Kidney tubule cell (primary cell): ENCODE measurements around the gene ADAMTS12.
"Not testable (repeated sequence)": the region's sequence is repeated elsewhere in the genome, so short reads cannot be mapped to it uniquely, and the experiment has no call there.

Experiments used
- DNase-seq: peaks from one replicate; pipeline ENCODE4 v3.0.0-alpha.2; 2018; ENCODE audit warnings: low spot score

Gene ADAMTS12

DNA sequence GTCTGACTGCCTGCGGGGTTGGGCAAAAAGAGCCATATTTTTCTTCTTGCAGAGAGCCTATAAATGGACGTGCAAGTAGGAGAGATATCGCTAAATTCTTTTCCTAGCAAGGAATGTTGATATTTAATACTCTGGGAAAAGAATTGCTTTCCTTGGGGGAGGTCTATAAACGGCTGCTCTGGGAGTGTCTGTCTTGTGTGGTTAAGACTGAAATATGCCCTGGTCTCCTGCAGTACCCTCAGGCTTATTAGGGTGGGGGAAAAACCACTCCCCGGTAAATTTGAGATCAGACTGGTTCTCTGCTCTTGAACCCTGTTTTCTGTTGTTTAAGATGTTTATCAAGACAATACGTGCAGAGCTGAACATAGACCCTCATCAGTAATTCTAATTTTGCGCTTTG is 14.5 kb upstream of the ADAMTS12 start:
- DNase-seq, result not testable (repeated sequence)

DNA sequence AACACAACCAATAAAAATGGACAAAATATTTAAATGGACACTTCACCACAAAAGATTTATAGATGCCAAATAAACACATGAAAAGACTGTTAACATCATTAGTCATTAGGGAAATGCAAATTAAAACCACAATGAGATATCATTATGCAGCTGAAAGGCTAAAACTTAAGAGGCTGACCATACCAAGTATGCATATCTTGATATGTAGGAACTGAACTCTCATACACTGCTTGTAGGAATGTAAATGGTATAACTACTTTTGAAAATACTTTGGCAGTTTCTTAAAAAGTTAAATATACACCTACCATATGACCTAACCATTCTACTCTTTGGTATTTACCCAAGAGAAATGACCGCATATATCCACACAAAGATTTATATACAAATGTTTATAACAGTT is 13.6 kb upstream of the ADAMTS12 start:
- no peak for DNase-seq

DNA sequence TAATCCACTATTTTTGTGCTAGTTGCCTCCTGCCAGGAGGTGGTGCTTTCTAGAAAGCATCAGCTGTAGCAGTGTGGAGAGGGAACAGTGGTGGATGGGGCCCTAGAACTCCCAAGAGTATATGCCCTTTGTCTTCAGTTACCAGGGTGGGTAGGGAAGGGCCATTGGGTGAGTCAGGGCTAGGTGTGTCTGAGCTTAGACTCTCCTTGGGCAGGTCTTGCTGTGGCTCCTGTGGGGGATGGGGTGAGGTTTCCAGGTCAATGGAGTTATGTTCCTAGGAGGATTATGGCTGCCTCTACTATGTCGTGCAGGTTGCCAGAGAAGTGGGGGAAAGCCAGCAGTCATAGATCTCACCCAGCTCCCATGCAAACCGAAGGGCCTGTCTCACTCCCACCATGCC is 11.3 kb upstream of the ADAMTS12 start:
- DNase-seq, result peak; percentile 13

GRCh38 chr5:33901156-33901555 is 9.4 kb upstream of the ADAMTS12 start:
- no peak for DNase-seq

DNA sequence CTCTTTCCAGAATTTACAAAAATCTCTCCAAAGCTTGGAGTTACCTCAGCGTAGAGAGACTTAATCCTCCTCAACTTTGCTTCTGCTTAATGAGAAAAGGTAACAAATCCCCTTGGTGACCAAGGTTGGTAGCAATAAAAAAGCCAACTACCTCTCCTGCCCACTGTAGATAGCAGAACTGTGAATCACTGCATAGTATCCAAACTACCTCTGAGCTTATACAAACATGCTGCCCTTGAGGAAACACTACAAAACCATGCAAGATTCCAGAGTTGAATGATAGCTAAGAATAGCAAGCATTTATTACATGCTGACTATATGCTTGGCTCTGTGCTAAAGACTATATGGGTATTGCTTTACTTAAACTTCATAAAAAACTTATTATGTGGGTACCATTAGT is 2.8 kb upstream of the ADAMTS12 start:
- peak; percentile 81 for DNase-seq

GRCh38 chr5:33892620-33893137 is 889 bp upstream of the ADAMTS12 start:
- DNase-seq, result peak; percentile 88

- no peak for DNase-seq
Measured at GRCh38 chr5:33891446-33891787, 373 bp downstream of the ADAMTS12 start.

DNA sequence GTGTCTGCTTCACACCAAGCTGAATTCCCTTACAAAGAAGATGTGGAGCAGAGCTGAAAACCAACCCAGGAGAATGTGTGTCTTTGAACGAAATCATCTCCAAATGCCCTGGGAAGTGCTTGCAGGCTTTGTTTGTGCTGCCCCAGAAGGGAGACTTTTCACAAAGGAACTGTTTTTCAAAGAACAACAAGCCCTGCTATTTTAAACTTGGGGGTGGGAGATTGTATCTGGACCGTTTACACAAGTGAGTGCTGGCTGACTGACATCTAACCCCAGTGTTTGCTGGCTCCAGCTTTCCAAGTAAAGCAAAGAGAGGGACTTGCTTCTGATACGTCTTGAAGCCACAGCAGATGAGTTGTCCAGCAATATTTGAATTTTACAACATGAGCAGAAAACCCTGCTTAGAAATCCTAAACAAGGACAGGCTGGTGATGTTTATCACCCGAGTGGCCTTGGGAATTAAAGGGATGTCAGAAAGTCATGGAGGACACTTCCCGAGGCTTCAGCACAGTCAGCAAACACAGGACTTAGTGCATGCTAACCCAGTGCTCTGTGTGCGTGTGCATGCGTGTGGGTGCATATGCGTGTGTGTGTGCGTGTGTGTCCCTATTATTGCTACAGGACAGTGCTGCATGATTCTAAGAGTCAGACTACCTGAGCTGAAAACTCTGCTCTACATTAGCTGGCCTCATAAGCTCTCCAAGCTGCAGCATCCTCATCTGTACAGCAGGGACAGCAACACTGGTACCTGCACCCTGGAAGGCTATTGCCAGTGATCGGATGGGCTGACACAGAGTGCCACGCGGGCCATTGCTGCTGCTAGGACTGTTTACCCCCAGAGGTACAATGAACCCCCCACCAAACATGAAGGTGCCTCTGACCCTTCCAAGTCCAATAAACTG is 1.4 kb downstream of the ADAMTS12 start:
- DNase-seq, result peak; percentile 11

- DNase-seq, result no peak
Measured at GRCh38 chr5:33888587-33888986, 3.2 kb downstream of the ADAMTS12 start.

GRCh38 chr5:33887268-33887667 is 4.5 kb downstream of the ADAMTS12 start:
- no peak for DNase-seq

GRCh38 chr5:33886283-33886682 is 5.5 kb downstream of the ADAMTS12 start:
- no peak for DNase-seq

- DNase-seq, result no peak
Measured at GRCh38 chr5:33885679-33886078, 6.1 kb downstream of the ADAMTS12 start.

DNA sequence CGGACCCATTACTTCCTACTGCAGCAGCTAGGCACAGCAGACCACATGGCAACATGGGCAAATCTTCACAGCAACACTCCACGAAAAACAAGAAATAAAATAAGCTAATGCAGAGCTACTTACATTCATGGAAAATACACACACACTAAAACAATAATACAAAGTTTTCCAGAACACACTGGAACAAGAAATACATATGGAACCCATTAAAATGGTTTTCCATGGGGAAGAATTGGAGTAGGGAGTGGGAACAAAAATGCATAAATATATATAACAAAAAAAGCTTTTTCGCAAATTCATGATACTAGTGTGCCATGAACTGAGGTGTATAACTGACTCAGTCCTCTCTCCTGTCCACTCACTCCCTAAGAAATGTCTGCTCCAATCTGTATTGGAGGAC is 8.3 kb downstream of the ADAMTS12 start:
- DNase-seq, result no peak

- DNase-seq, result no peak
Measured at GRCh38 chr5:33880319-33880718, 11.5 kb downstream of the ADAMTS12 start.

- no peak for DNase-seq
Measured at GRCh38 chr5:33877449-33877848, 14.3 kb downstream of the ADAMTS12 start.

GRCh38 chr5:33867241-33867640 is 24.5 kb downstream of the ADAMTS12 start:
- DNase-seq, result no peak

- DNase-seq, result peak; percentile 59
Measured at GRCh38 chr5:33859177-33859576, 32.6 kb downstream of the ADAMTS12 start.

DNA sequence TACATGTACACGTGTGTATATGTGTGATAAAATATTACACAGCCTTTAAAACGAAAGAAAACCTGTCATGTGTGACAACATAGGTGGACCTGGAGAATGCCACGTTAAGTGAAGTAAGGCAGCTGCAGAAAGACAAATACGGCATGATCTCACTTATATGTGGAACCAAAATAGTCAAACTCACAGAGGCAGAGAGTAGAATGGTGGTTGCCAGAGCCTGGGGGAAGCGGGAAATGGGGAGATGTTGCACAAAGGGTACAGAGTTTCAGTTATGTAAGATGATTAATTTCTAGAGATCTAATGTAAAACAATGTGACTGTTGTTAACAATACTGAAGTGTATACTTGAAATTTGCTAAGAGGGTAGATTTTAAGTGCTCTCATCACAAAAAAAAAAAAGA is 34.8 kb downstream of the ADAMTS12 start:
- no peak for DNase-seq

GRCh38 chr5:33855396-33855795 is 36.4 kb downstream of the ADAMTS12 start:
- DNase-seq, result peak; percentile 38

DNA sequence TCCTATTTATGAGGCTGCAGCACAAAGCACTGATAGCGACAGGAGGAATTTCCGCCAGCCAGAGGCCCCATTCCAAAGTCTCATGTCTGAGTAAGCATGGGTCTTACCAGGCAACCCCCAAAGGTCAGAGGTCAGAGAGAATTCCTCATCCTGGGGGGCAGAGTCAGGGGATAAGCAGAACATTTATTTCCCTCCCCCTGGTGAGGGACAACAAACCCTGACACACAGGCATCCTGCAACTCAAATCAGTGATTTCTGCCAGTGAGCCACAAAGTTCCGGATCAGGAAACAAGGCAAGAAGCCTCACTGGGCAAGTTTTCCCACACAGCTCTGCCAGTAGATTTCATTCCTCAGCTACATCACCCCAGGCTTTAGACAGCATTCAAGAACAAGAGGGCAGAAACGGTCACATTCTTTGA is 37.0 kb downstream of the ADAMTS12 start:
- peak; percentile 96 for DNase-seq

DNA sequence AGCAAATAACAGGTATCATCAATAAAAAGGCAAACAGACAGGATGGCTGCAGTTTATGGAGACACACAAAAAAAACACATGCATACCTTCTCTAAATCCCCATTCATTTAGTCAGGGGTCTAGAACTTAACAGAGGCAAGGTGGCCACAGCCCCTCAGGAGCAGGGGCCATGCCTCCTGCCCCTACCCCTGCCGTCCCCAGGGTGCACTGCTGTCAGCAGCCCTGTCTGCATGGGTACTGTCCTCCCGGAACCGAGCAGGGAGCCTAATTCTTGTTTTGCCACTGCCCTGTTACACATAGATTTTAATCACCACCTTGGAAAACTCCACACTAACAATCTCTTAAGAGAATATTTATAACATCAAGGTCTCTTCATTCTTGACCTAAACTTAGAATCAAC is 39.0 kb downstream of the ADAMTS12 start:
- no peak for DNase-seq

DNA sequence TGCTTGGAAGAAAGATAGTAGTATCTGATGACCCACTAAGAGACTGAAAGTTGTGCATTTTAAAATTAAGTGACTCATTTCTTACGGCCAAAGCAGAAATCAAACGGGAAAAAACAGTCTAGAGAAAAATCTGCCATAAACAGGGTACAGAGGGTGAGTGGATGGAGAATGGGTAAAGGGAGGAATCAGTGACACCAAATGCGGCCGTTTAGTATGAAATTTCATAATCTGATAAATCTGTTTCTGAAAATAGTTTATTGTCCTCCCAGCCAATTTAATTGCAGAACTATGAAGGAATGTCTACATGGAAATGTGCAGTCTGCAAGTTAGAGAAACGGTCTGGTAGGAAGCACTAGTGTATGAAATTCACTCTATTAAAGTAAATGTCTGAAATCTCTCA is 39.5 kb downstream of the ADAMTS12 start:
- DNase-seq, result no peak

DNA sequence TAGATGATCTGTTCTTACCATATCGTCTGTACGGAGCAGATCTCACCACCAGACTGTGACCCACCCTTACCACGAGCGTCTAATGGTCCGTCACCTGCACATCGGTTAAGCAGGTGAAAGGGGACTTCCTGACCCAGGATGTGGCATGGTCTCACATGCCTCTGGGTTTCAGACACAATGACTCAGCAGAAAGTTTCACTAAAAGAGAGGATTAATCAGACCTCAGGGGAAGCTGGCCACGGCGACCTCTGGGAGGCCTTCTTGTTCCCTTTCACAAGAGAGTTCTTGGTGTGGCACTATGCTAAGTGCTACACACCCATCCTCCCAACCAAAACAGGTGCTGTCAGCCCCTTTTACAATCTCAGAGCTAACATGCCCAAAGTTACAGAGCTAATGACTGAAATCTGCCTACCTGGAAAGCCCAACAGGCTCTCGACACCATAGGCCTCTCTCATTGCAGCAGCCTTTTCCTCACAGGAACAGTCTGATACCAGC is 41.6 kb downstream of the ADAMTS12 start:
- peak; percentile 96 for DNase-seq

DNA sequence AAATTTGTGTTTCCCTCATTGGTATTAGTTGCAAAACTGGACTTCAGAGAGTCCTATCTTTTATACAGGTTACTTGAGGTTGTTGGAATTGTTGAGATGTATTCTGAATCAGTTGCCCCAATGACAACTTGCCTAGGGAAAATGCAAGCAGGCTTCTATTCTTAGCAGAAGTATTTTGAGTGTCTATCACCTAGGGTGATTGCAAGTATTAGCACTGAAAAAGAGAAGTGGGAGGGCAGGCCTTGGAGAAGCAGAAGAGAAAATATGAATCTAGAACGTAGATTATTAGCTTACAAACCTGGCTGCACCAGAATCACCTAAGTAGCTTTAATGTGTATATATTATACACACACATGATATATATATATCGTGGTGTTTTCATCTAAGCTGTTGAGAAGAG is 43.2 kb downstream of the ADAMTS12 start:
- DNase-seq, result no peak
